Brain microvascular endothelial cell (primary cell): Measurements from ENCODE around the gene SSX4.
"Not testable (repeated sequence)": the region's sequence is repeated elsewhere in the genome, so short reads cannot be mapped to it uniquely, and the experiment has no call there.

Source experiments
- DNase-seq: peaks from one replicate; pipeline ENCODE4 v3.0.0-alpha.2; 2020
- H3K27ac ChIP-seq: fragments of 250-450 bp; sonication (Bioruptor Pico); 2 replicates; pipeline ENCODE4 v1.5.1; 2020; ENCODE audit warnings: mild to moderate bottlenecking, moderate library complexity
- H3K27me3 ChIP-seq: fragments of 250-450 bp; sonication (Bioruptor Pico); replicated peaks from 2 replicates; pipeline ENCODE4 v1.5.1; 2020; ENCODE audit warnings: mild to moderate bottlenecking
- H3K36me3 ChIP-seq: fragments of 250-450 bp; sonication (Bioruptor Pico); replicated peaks from 2 replicates; pipeline ENCODE4 v1.5.1; 2020; ENCODE audit warnings: mild to moderate bottlenecking
- H3K4me3 ChIP-seq: 2 replicates; pipeline ENCODE4 v1.5.1; 2011; ENCODE audit warnings: low read depth, mild to moderate bottlenecking, control low read depth, low read length, moderate library complexity
- in situ Hi-C: cut with HindIII; loops from 2 replicates; pipeline ENCODE4 v1.10.0; 2017; ENCODE audit warnings: low sequenced_read_pairs, low pct_ligation_motif_present

Gene SSX4

GRCh38 chrX:48433713-48434112, 50.4 kb downstream of the SSX4 start:
- H3K27me3 ChIP-seq, H3K27ac ChIP-seq, H3K4me3 ChIP-seq, H3K36me3 ChIP-seq, DNase-seq, in situ Hi-C loops: not testable (repeated sequence)
